ENCODE results near the gene KCP. TPM values are rescaled to one million over a fixed set of nuclear protein-coding genes. Genes with fewer than 3 reads are reported as not detected.

The KCP gene
- total RNA-seq, 1 donor from 2014 or later, result 0.70 TPM

- Mint-ChIP-seq H3K9me3 (ENCODE audit: unreplicated experiment) (no peaks in the 10 kb centered on the region), H3K4me1 (ENCODE audit: unreplicated experiment) (peaks cover 3% of the 10 kb centered on the region), H3K36me3 (ENCODE audit: unreplicated experiment) (no peaks in the 10 kb centered on the region), H3K27me3 (ENCODE audit: unreplicated experiment) (peaks cover 11% of the 10 kb centered on the region), H3K4me3 (ENCODE audit: unreplicated experiment) (no peak overlapping the region), H3K27ac (ENCODE audit: unreplicated experiment) (no peak overlapping the region)
- no peak for TF ChIP-seq CTCF (IDR thresholded peaks at IDR 0.05)
- no peak for DNase-seq (ENCODE audit: extremely low spot score, unreplicated experiment)
Measured at GRCh38 chr7:128893251-128894100, 17.0 kb downstream of the KCP start.

- Mint-ChIP-seq H3K4me3 (ENCODE audit: unreplicated experiment) (no peak overlapping the region), H3K36me3 (ENCODE audit: unreplicated experiment) (no peaks in the 10 kb centered on the region), H3K27ac (ENCODE audit: unreplicated experiment) (no peak overlapping the region), H3K9me3 (ENCODE audit: unreplicated experiment) (no peaks in the 10 kb centered on the region), H3K4me1 (ENCODE audit: unreplicated experiment) (peaks cover 3% of the 10 kb centered on the region), H3K27me3 (ENCODE audit: unreplicated experiment) (peaks cover 3% of the 10 kb centered on the region)
- no peak for DNase-seq (ENCODE audit: extremely low spot score, unreplicated experiment)
- no peak for TF ChIP-seq CTCF (IDR thresholded peaks at IDR 0.05)
Measured at GRCh38 chr7:128892521-128893250, 17.8 kb downstream of the KCP start.

GRCh38 chr7:128891942-128892269, 18.6 kb downstream of the KCP start:
- Mint-ChIP-seq H3K4me3 (ENCODE audit: unreplicated experiment) (no peak overlapping the region), H3K9me3 (ENCODE audit: unreplicated experiment) (no peaks in the 10 kb centered on the region)

GRCh38 chr7:128891110-128891941, 19.2 kb downstream of the KCP start:
- H3K4me3 Mint-ChIP-seq (ENCODE audit: unreplicated experiment), result no peak overlapping the region
- H3K9me3 Mint-ChIP-seq (ENCODE audit: unreplicated experiment), result no peaks in the 10 kb centered on the region
- no peaks in the 10 kb centered on the region for H3K36me3 Mint-ChIP-seq (ENCODE audit: unreplicated experiment)
- no peak for DNase-seq (ENCODE audit: extremely low spot score, unreplicated experiment)
- H3K4me1 Mint-ChIP-seq (ENCODE audit: unreplicated experiment), result peaks cover 3% of the 10 kb centered on the region
- no peak overlapping the region for H3K27ac Mint-ChIP-seq (ENCODE audit: unreplicated experiment)
- no peaks in the 10 kb centered on the region for H3K27me3 Mint-ChIP-seq (ENCODE audit: unreplicated experiment)
- no peak for TF ChIP-seq CTCF (IDR thresholded peaks at IDR 0.05)

More at GRCh38 chr7:128891942-128892269, 18.6 kb downstream of the KCP start:
- no peaks in the 10 kb centered on the region for H3K36me3 Mint-ChIP-seq (ENCODE audit: unreplicated experiment)
- peaks cover 3% of the 10 kb centered on the region for H3K4me1 Mint-ChIP-seq (ENCODE audit: unreplicated experiment)
- H3K27ac Mint-ChIP-seq (ENCODE audit: unreplicated experiment), result no peak overlapping the region
- no peak for TF ChIP-seq CTCF (IDR thresholded peaks at IDR 0.05)
- DNase-seq (ENCODE audit: extremely low spot score, unreplicated experiment), result no peak
- H3K27me3 Mint-ChIP-seq (ENCODE audit: unreplicated experiment), result peaks cover 2% of the 10 kb centered on the region

Measured in osteocyte (in vitro differentiated cells).